HCT116 (cell line): ENCODE results near the gene TCTA. TPM values are rescaled to one million over a fixed set of nuclear protein-coding genes. Genes with fewer than 3 reads are reported as not detected.

ENCODE experiments used
- ATAC-seq: fragments of 200-7000 bp; cut with Tn5 transposase; 2 replicates; pipeline ENCODE4 v1.9.1; 2020; ENCODE audit warnings: mild to moderate bottlenecking, moderate library complexity
- BruUV-seq: library from RNA; stranded (reverse); fragments of 400-500 nt; replicated peaks from 2 replicates; lab custom pipeline; 2021; lab: Mats Ljungman, UMichigan
- CTCF ChIA-PET: fragments of 300-600 bp; sonication (Branson Sonifier 250); formaldehyde crosslinking; loops from one replicate; lab custom pipeline; 2021; ENCODE audit warnings: antibody characterized with exemption; lab: Charles Lee
- POLR2A ChIA-PET: fragments of 300-600, 350-600 bp; sonication (Branson Sonifier 250); formaldehyde crosslinking; loops from one replicate; lab custom pipeline; 2021; ENCODE audit warnings: antibody characterized with exemption; lab: Charles Lee
- RAD21 ChIA-PET, 2 experiments: fragments of 300-600 bp; sonication (Branson Sonifier 250); formaldehyde crosslinking; loops; one replicate each; lab custom pipeline; 2023; ENCODE audit warnings: low total read pairs in 2 of 2; ENCODE audit not compliant: uncharacterized antibody in 2 of 2, unreplicated experiment in 2 of 2, low non-redundant PET in 1 of 2; lab: Charles Lee
- DNase-seq: peaks from one replicate; pipeline ENCODE4 v3.0.0-alpha.2; 2010; ENCODE audit warnings: low read depth, low spot score
- H2AFZ ChIP-seq: fragments of 200-600 bp; shearing (Covaris generic), sonication (generic); 2 replicates; pipeline ENCODE4 v1.6.1; 2017; ENCODE audit warnings: low read depth, mixed run types, mixed read lengths, antibody characterized with exemption, low read length; ENCODE audit not compliant: poor library complexity, severe bottlenecking
- H3K27ac ChIP-seq: 2 replicates; pipeline ENCODE4 v1.5.1; 2012; ENCODE audit warnings: low read depth, low read length
- H3K27me3 ChIP-seq: fragments of 200-600 bp; sonication (generic); 2 replicates; pipeline ENCODE4 v1.6.1; 2016; ENCODE audit warnings: mixed run types, low read length, mixed read lengths; ENCODE audit not compliant: insufficient read depth
- H3K36me3 ChIP-seq, 2 experiments: fragments of 200-500 bp in 1 of 2; fragments of 200-600 bp in 1 of 2; sonication (Bioruptor generic) in 1 of 2; sonication (generic) in 1 of 2; 2 replicates each; pipeline versions ENCODE4 v1.5.1 to v1.6.1; 2014 to 2016; ENCODE audit warnings: low read length in 2 of 2, inconsistent platforms in 1 of 2, mixed read lengths in 1 of 2, mixed run types in 1 of 2; ENCODE audit not compliant: insufficient read depth in 2 of 2, control insufficient read depth in 1 of 2
- H3K4me1 ChIP-seq, 2 experiments: fragments of 200-600 bp in 1 of 2; sonication (generic) in 1 of 2; 2 replicates each; pipeline versions ENCODE4 v1.5.1 to v1.6.1; 2012 to 2017; ENCODE audit warnings: low read length in 2 of 2, inconsistent platforms in 1 of 2, mild to moderate bottlenecking in 1 of 2, mixed read lengths in 1 of 2, mixed run types in 1 of 2, moderate library complexity in 1 of 2; ENCODE audit not compliant: insufficient read depth in 2 of 2, control insufficient read depth in 1 of 2
- H3K4me2 ChIP-seq: fragments of 200-600 bp; sonication (generic); 2 replicates; pipeline ENCODE4 v1.6.1; 2017; ENCODE audit warnings: mixed run types, low read length, mixed read lengths
- H3K4me3 ChIP-seq, 2 experiments: fragments of 200-600 bp in 1 of 2; sonication (generic) in 1 of 2; replicated peaks in 1 of 2; 2 replicates each; pipeline ENCODE4 v1.5.1; 2011 to 2016; ENCODE audit warnings: low read length in 2 of 2, control low read depth in 1 of 2, low read depth in 1 of 2, mild to moderate bottlenecking in 1 of 2, mixed read lengths in 1 of 2, mixed run types in 1 of 2
- H3K79me2 ChIP-seq: fragments of 200-600 bp; sonication (generic); 2 replicates; pipeline ENCODE4 v1.6.1; 2017; ENCODE audit warnings: mild to moderate bottlenecking, mixed run types, low read length, moderate library complexity, mixed read lengths; ENCODE audit not compliant: insufficient read depth
- H3K9ac ChIP-seq: fragments of 200-600 bp; sonication (generic); 2 replicates; pipeline ENCODE4 v1.6.1; 2016; ENCODE audit warnings: low read length, mixed read lengths
- H3K9me2 ChIP-seq: fragments of 200-600 bp; sonication (generic), shearing (Covaris generic); 2 replicates; pipeline ENCODE4 v1.6.1; 2017; ENCODE audit warnings: mixed run types, mild to moderate bottlenecking, moderate library complexity; ENCODE audit not compliant: insufficient read depth
- H3K9me3 ChIP-seq, 2 experiments: fragments of 200-500 bp in 1 of 2; fragments of 200-600 bp in 1 of 2; sonication (Bioruptor generic) in 1 of 2; sonication (generic) in 1 of 2; 2 replicates each; pipeline ENCODE4 v1.6.1; 2014 to 2017; ENCODE audit warnings: low read length in 2 of 2, mixed read lengths in 2 of 2, inconsistent platforms in 1 of 2, low read depth in 1 of 2, mild to moderate bottlenecking in 1 of 2, mixed run types in 1 of 2, moderate library complexity in 1 of 2; ENCODE audit not compliant: control insufficient read depth in 1 of 2, insufficient read depth in 1 of 2
- H4K20me1 ChIP-seq: fragments of 200-600 bp; sonication (generic), shearing (Covaris generic); 2 replicates; pipeline ENCODE4 v1.6.1; 2017; ENCODE audit warnings: mixed run types, mild to moderate bottlenecking, moderate library complexity; ENCODE audit not compliant: insufficient read depth
- CBX3 ChIP-seq: IDR thresholded peaks from 2 replicates; pipeline ENCODE4 v1.6.1; 2012; ENCODE audit warnings: low read depth
- CEBPB ChIP-seq: IDR thresholded peaks from 2 replicates; pipeline ENCODE4 v1.6.1; 2012; ENCODE audit warnings: low read depth
- EGR1 ChIP-seq: IDR thresholded peaks from 2 replicates; pipeline ENCODE4 v1.6.1; 2012; ENCODE audit warnings: low read depth
- ELF1 ChIP-seq: IDR thresholded peaks from 2 replicates; pipeline ENCODE4 v1.6.1; 2012; ENCODE audit warnings: low read depth, borderline replicate concordance
- EZH2 ChIP-seq: fragments of 200-600 bp; sonication (generic); IDR thresholded peaks from 2 replicates; pipeline ENCODE4 v1.6.1; 2017; ENCODE audit warnings: antibody characterized with exemption, mixed run types
- FOSL1 ChIP-seq: IDR thresholded peaks from 2 replicates; pipeline ENCODE4 v1.6.1; 2012; ENCODE audit warnings: low read depth
- JUND ChIP-seq: IDR thresholded peaks from 2 replicates; pipeline ENCODE4 v1.6.1; 2012
- MAX ChIP-seq: IDR thresholded peaks from 2 replicates; pipeline ENCODE4 v1.6.1; 2012
- POLR2AphosphoS5 ChIP-seq: IDR thresholded peaks from 2 replicates; pipeline ENCODE4 v1.6.1; 2011; ENCODE audit warnings: mild to moderate bottlenecking, low read depth, low read length, moderate library complexity
- RAD21 ChIP-seq: IDR thresholded peaks from 2 replicates; pipeline ENCODE4 v1.6.1; 2012; ENCODE audit warnings: low read depth, mild to moderate bottlenecking
- REST ChIP-seq: IDR thresholded peaks from 2 replicates; pipeline ENCODE4 v1.6.1; 2012; ENCODE audit warnings: low read depth
- SP1 ChIP-seq: IDR thresholded peaks from 2 replicates; pipeline ENCODE4 v1.6.1; 2012; ENCODE audit warnings: low read depth
- SRF ChIP-seq: IDR thresholded peaks from 2 replicates; pipeline ENCODE4 v1.6.1; 2012; ENCODE audit warnings: low read depth
- TCF7L2 ChIP-seq: IDR thresholded peaks from 2 replicates; pipeline ENCODE4 v1.7.0; 2011; ENCODE audit warnings: borderline replicate concordance, inconsistent platforms; ENCODE audit not compliant: insufficient read depth, insufficient read length; ENCODE audit errors: extremely low read depth
- YY1 ChIP-seq: IDR thresholded peaks from 2 replicates; pipeline ENCODE4 v1.6.1; 2011; ENCODE audit warnings: low read length, low read depth, moderate library complexity, mild to moderate bottlenecking; ENCODE audit not compliant: insufficient replicate concordance; ENCODE audit errors: extremely low read depth
- ZBTB33 ChIP-seq: IDR thresholded peaks from 2 replicates; pipeline ENCODE4 v1.6.1; 2011; ENCODE audit warnings: mild to moderate bottlenecking, low read length, moderate library complexity; ENCODE audit not compliant: insufficient replicate concordance; ENCODE audit errors: extremely low read depth
- ZFX ChIP-seq: fragments of 450-650 bp; IDR thresholded peaks from 2 replicates; pipeline ENCODE4 v1.6.1; 2017
- ZNF274 ChIP-seq: fragments of 200-500 bp; sonication (Bioruptor generic); IDR thresholded peaks from 2 replicates; pipeline ENCODE4 v1.6.1; 2014; ENCODE audit warnings: mild to moderate bottlenecking, low read depth, low read length, inconsistent platforms
- intact Hi-C: fragments of 100-400 bp; cut with micrococcal nuclease; formaldehyde crosslinking; loops from 2 replicates; pipeline ENCODE4 v1.10.0; 2022
- total RNA-seq: library from RNA; stranded (reverse); gene quantifications from one replicate; pipeline ENCODE4 v1.2.1, GENCODE V29; 2021; ENCODE audit not compliant: unreplicated experiment

Gene TCTA
- total RNA-seq, 1 experiment from 2014 or later, result 11.9 TPM

- Histone ChIP-seq H3K9me2 (no peaks in the 10 kb centered on the region), H3K4me2 (no peak overlapping the region), H3K4me1 (peaks cover 18 to 31% of the 10 kb centered on the region in 2 experiments), H3K9me3 (no peaks in the 10 kb centered on the region), H3K79me2 (peaks cover 99% of the 10 kb centered on the region), H3K4me3 (no peak overlapping the region), H2AFZ (no peak overlapping the region), H3K27me3 (no peaks in the 10 kb centered on the region), H4K20me1 (peaks cover 30% of the 10 kb centered on the region; the same call in 1 of the 2 replicates), H3K27ac (no peak overlapping the region), H3K9ac (no peak overlapping the region), H3K36me3 (no peaks in the 10 kb centered on the region; a peak in 1 of 4 replicates)
- no TSS peak for BruUV-seq
- CTCF ChIA-PET, result no interaction called here
- RAD21 ChIA-PET, result no interaction called here
- DNase-seq (no peak), ATAC-seq (no peak)
- intact Hi-C loops, result no loop called here
- POLR2A ChIA-PET, result no interaction called here
- TF ChIP-seq TCF7L2 (no peak), POLR2AphosphoS5 (no peak)
Measured at GRCh38 chr3:49383387-49383786, 28.8 kb upstream of the TCTA start.

GRCh38 chr3:49385617-49386016 lies 26.6 kb upstream of the TCTA start:
- intact Hi-C loops, result no loop called here
- CTCF ChIA-PET, result no interaction called here
- peaks cover 29% of the 10 kb centered on the region; the same call in 1 of the 2 replicates for H4K20me1 ChIP-seq
- TF ChIP-seq ZBTB33 (no peak), ELF1 (no peak), SRF (no peak), YY1 (no peak), ZFX (no peak), FOSL1 (no peak), CEBPB (no peak), CBX3 (no peak), JUND (no peak), EZH2 (no peak), EGR1 (no peak), RAD21 (no peak), SP1 (no peak), MAX (no peak), ZNF274 (no peak), REST (no peak)

More at GRCh38 chr3:49385617-49386016, 26.6 kb upstream of the TCTA start:
- no TSS peak for BruUV-seq
- H3K4me1 ChIP-seq, result peaks cover 0 to 16% of the 10 kb centered on the region in 2 experiments; a peak in 2 of 4 replicates
- H3K9me2 ChIP-seq, result no peaks in the 10 kb centered on the region
- no peak overlapping the region for H3K4me2 ChIP-seq
- H3K79me2 ChIP-seq, result peaks cover 99% of the 10 kb centered on the region
- ChIA-PET POLR2A (no interaction called here), RAD21 (no interaction called here)
- no peak overlapping the region for H2AFZ ChIP-seq
- no peak overlapping the region for H3K4me3 ChIP-seq
- no peaks in the 10 kb centered on the region for H3K9me3 ChIP-seq
- DNase-seq (no peak), ATAC-seq (no peak)
- no peaks in the 10 kb centered on the region for H3K27me3 ChIP-seq
- no peak overlapping the region for H3K9ac ChIP-seq
- no peak overlapping the region for H3K27ac ChIP-seq
- H3K36me3 ChIP-seq, result no peaks in the 10 kb centered on the region; a peak in 1 of 4 replicates
